GM21423 (cell line): ENCODE data around the gene ATG4D.
A peak's percentile ranks its signal among the peaks of the same experiment; 100 is the strongest.
"Not testable (repeated sequence)": the region's sequence is repeated elsewhere in the genome, so short reads cannot be mapped to it uniquely, and the experiment has no call there.

Experiments
- ATAC-seq: cut with Tn5 transposase; IDR thresholded peaks from one replicate; pipeline ENCODE4 v1.9.1; 2021; ENCODE audit warnings: mild to moderate bottlenecking, moderate library complexity; ENCODE audit not compliant: unreplicated experiment

ATG4D gene

GRCh38 chr19:10550336-10550735, 6.6 kb downstream of the ATG4D start:
- no peak for ATAC-seq

GRCh38 chr19:10551006-10551405, 7.3 kb downstream of the ATG4D start:
- ATAC-seq: not testable (repeated sequence)

GRCh38 chr19:10551698-10552301, 8.1 kb downstream of the ATG4D start:
- no peak for ATAC-seq

GRCh38 chr19:10552510-10553053, 8.9 kb downstream of the ATG4D start:
- ATAC-seq: no peak

GRCh38 chr19:10553087-10553667, 9.5 kb downstream of the ATG4D start:
- no peak for ATAC-seq

GRCh38 chr19:10553943-10554381, 10.3 kb downstream of the ATG4D start:
- ATAC-seq: peak; percentile 73

GRCh38 chr19:10554760-10555609, 11.3 kb downstream of the ATG4D start:
- no peak for ATAC-seq

GRCh38 chr19:10555610-10555973, 11.9 kb downstream of the ATG4D start:
- no peak for ATAC-seq

- no peak for ATAC-seq
These were observed 14.0 kb downstream of the ATG4D start for GRCh38 chr19:10557603-10558197.

GRCh38 chr19:10560154-10560553, 16.4 kb downstream of the ATG4D start:
- ATAC-seq: no peak

- ATAC-seq: no peak
These were observed 18.9 kb downstream of the ATG4D start for GRCh38 chr19:10562609-10563008.

- ATAC-seq: no peak
These were observed 21.4 kb downstream of the ATG4D start for GRCh38 chr19:10565028-10565566.

GRCh38 chr19:10565567-10566407, 22.1 kb downstream of the ATG4D start, which contains the start of gene KRI1:
TSS of gene KRI1 (minus strand) at chr19:10566010. CDS start at chr19:10565999, 11 bp downstream.
- ATAC-seq: peak; percentile 42

GRCh38 chr19:10566408-10566657, 22.6 kb downstream of the ATG4D start:
- no peak for ATAC-seq

- no peak for ATAC-seq
These were observed 23.1 kb downstream of the ATG4D start for GRCh38 chr19:10566658-10567410.

GRCh38 chr19:10567656-10568055, 24.0 kb downstream of the ATG4D start:
- ATAC-seq: no peak

- peak; percentile 6 for ATAC-seq
These were observed 24.5 kb downstream of the ATG4D start for GRCh38 chr19:10568062-10568825.

GRCh38 chr19:10568826-10569651, 25.3 kb downstream of the ATG4D start, which contains the start of gene CDKN2D:
TSS of gene CDKN2D (minus strand) at chr19:10568979. CDS start at chr19:10568653, 326 bp downstream.
- peak; percentile 60 for ATAC-seq
